ENCODE measurements around the gene TNFRSF13B.
"Not testable (repeated sequence)": the region's sequence is repeated elsewhere in the genome, so short reads cannot be mapped to it uniquely, and the experiment has no call there.

TNFRSF13B gene

DNA sequence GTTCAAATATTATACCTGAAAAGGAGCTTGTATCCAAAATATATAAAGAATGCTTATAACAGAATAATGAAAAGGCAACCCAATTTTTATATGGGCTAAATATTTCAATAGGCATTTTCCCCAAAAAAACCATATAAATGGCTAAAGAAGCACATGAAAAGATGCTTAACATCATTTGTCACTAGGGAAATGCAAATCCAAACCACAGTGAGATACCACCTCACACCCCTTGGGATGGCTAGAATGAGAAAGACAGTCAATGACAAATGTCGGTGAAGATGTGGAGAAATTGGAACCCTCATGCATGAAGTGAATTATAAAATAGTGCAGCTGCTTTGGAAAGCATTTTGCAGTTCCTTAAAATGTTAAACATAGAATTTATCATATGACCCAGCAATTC lies 3.1 kb downstream of the TNFRSF13B start:
- DNase-seq = no peak
- H3K9me3 Mint-ChIP-seq = no peaks in the 10 kb centered on the region
- H3K4me1 Mint-ChIP-seq (ENCODE audit: low read depth) = no peaks in the 10 kb centered on the region
- no peaks in the 10 kb centered on the region for H3K27me3 Mint-ChIP-seq
- no peak overlapping the region for H3K4me3 Mint-ChIP-seq
- H3K36me3 Mint-ChIP-seq (ENCODE audit: low read depth) = no peaks in the 10 kb centered on the region
- no peak overlapping the region for H3K27ac Mint-ChIP-seq

DNA sequence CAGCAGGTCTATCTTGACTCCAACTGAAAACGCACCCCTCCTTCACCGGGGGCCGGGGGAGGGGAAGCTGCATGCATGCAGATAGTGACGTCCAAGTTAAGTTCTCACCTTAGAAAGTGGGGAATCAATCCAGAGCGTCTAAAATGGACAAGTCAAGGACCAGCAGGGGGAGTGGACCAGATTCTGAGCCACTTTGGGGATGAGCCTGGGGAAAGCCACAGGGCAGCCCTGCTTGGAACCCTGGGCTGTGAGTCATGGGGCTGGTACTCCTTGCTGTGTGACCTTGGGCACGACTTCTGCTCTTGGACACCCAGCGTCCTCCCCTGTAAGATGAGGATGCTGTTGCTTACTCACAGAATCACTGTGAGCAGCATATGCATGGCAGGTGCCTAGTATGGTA lies 9.1 kb downstream of the TNFRSF13B start:
- DNase-seq = no peak
- Mint-ChIP-seq H3K27ac (no peak overlapping the region), H3K27me3 (peaks cover 3% of the 10 kb centered on the region), H3K4me3 (no peak overlapping the region), H3K36me3 (ENCODE audit: low read depth) (no peaks in the 10 kb centered on the region), H3K4me1 (ENCODE audit: low read depth) (no peaks in the 10 kb centered on the region), H3K9me3 (no peaks in the 10 kb centered on the region)

DNA sequence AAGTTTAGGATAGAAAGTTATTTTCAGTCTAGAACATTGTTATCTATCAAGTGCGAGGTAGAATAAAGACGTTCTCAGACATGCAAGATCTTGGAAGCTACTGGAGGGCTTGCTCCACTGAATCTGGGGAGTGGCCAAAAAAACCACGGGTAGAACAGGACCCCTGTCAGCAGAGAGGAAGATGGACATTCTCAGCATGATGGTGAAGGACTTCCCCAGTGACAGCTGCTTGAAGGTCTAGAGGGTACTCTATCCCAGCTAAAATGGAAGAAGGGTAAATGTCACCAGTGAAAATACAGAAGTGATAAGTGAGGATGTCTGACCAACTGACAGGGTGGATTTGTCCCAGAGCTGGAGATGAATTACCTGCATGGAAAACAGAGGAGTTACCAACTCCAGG lies 10.1 kb downstream of the TNFRSF13B start:
- no peak overlapping the region for H3K27ac Mint-ChIP-seq
- no peaks in the 10 kb centered on the region for H3K36me3 Mint-ChIP-seq (ENCODE audit: low read depth)
- H3K9me3 Mint-ChIP-seq = no peaks in the 10 kb centered on the region
- no peak overlapping the region for H3K4me3 Mint-ChIP-seq
- no peak for DNase-seq
- H3K4me1 Mint-ChIP-seq (ENCODE audit: low read depth) = no peaks in the 10 kb centered on the region
- peaks cover 4% of the 10 kb centered on the region for H3K27me3 Mint-ChIP-seq

DNA sequence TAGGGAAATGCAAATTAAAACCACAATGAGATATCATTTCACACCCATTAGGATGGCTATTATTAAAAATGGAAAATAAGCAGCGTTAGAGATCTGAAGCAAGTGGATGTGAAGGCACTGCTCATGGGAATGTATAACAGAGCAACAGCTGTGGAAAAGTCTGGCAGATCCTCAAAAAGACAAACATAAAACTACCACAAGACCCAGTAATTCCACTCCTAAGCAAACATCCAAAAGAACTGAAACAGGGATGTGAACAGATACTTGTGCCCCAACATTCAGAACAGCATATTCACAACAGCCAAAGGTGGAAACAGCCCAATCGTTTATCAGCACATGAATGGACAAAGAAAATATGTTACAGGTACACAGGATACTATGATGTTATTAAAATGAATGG lies 10.9 kb downstream of the TNFRSF13B start:
- DNase-seq = not testable (repeated sequence)

DNA sequence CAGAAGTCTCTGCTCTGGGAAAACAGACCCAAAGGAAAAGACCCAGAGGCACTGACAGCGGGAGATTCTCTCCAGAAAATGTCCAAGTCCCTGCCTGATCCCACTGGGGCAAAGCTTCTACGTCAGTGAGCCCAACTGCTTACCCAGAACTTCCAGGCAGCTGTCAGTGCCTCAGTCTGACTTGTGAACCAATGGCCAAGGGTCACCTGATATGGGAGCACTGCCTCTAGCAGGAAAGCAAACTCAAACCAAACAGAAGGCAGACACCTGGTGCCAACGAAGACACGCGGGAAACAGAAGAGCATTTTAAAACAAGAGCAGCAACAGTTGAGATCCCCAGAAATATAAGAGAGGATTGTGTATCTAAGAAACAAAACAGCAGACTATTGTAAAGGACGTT lies 16.9 kb downstream of the TNFRSF13B start:
- not testable (repeated sequence) for H3K9me3 Mint-ChIP-seq; H3K4me3 Mint-ChIP-seq; H3K4me1 Mint-ChIP-seq (ENCODE audit: low read depth); H3K36me3 Mint-ChIP-seq (ENCODE audit: low read depth); H3K27ac Mint-ChIP-seq; DNase-seq
- peaks cover 55% of the 10 kb centered on the region for H3K27me3 Mint-ChIP-seq

More for the DNA sequence above, 10.9 kb downstream of the TNFRSF13B start:
- not testable (repeated sequence) for H3K4me1 Mint-ChIP-seq (ENCODE audit: low read depth); H3K27ac Mint-ChIP-seq; H3K4me3 Mint-ChIP-seq; H3K36me3 Mint-ChIP-seq (ENCODE audit: low read depth); H3K9me3 Mint-ChIP-seq
- peaks cover 11% of the 10 kb centered on the region for H3K27me3 Mint-ChIP-seq

DNA sequence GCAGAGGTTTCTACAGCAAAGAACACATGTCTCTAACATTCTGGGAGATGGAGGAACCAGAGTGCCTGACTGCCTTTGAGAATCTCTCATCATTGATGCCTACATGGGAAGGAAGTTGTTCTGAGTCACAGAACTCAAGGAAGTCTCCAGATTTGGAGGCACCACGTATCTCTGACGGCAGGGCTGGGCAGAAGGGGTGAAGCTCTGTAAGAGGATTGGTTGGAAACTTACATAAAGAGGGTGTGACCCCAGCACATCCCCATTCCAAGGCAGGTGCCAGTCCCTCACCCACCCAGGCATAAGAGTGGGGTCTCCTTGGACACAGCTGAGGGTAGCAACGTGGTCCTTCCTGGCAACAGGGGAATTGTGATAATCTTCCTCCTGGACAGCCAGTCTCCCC lies 17.4 kb downstream of the TNFRSF13B start:
- H3K27me3 Mint-ChIP-seq = peaks cover 53% of the 10 kb centered on the region
- no peaks in the 10 kb centered on the region for H3K9me3 Mint-ChIP-seq
- H3K36me3 Mint-ChIP-seq (ENCODE audit: low read depth) = no peaks in the 10 kb centered on the region
- H3K27ac Mint-ChIP-seq = no peak overlapping the region
- no peak overlapping the region for H3K4me3 Mint-ChIP-seq
- no peaks in the 10 kb centered on the region for H3K4me1 Mint-ChIP-seq (ENCODE audit: low read depth)
- DNase-seq = no peak

DNA sequence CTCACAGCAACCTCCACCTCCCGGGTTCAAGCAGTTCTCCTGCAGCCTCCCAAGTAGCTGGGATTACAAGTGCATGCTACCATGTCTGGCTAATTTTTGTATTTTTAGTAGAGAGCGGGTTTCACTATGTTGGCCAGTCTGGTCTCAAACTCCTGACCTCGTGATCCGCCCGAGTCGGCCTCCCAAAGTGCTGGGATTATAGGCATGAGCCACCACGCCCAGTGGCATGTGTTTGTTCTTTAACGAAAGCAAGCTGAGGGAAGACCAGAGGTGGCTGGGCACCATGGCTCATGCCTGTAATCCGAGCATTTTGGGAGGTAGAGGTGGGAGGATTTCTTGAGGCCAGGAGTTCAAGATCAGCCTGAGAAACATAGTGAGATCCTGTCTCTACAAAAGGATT lies 18.1 kb downstream of the TNFRSF13B start:
- Mint-ChIP-seq H3K9me3 (peaks cover 4% of the 10 kb centered on the region), H3K27me3 (peaks cover 53% of the 10 kb centered on the region)

DNA sequence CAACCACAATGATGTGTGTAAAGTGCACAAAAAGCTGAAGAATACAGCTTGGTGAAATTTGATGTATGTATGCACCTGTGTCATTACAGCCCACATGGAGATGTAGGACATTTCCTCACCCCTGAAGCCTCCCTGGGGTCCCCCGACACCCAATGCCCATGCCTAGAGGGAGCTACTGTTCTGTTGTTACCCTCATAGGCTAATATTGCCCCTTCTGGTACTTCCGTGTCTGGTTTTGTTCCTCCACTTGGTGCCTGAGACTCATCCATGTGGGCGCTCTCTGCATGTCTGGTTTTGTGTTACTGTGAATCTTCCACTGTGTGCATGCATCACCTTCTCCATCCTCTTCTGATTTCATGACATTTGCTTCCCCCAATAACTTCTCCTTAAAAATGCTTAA lies 18.6 kb downstream of the TNFRSF13B start:
- no peak for DNase-seq
- Mint-ChIP-seq H3K9me3 (peaks cover 8% of the 10 kb centered on the region), H3K36me3 (ENCODE audit: low read depth) (no peaks in the 10 kb centered on the region), H3K27ac (no peak overlapping the region), H3K4me1 (ENCODE audit: low read depth) (no peaks in the 10 kb centered on the region), H3K27me3 (peaks cover 53% of the 10 kb centered on the region), H3K4me3 (no peak overlapping the region)

More for the DNA sequence above, 18.1 kb downstream of the TNFRSF13B start:
- no peak for DNase-seq
- Mint-ChIP-seq H3K36me3 (ENCODE audit: low read depth) (no peaks in the 10 kb centered on the region), H3K4me3 (no peak overlapping the region), H3K4me1 (ENCODE audit: low read depth) (no peaks in the 10 kb centered on the region), H3K27ac (no peak overlapping the region)

DNA sequence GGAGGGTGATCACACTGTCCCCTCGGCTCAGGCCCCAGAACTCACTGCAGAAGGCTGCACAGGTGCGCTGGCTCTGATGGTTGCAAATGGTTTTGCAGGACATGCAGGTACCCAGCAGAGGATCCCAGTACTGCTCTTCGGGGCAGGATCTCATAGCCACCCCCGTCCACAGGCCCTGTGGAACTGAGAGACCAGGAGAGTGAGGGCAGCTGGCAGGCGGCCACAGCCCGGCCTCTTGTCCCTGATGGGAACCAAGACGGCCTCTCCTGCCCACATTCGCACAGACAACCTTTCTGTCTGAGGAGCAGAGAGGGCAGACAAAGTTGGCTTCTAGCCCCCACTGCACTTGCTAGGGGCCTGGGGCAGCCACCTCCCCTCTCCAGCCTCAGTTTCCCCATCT lies 19.5 kb downstream of the TNFRSF13B start:
- Mint-ChIP-seq H3K27me3 (peaks cover 53% of the 10 kb centered on the region), H3K4me3 (no peak overlapping the region), H3K27ac (no peak overlapping the region), H3K36me3 (ENCODE audit: low read depth) (no peaks in the 10 kb centered on the region), H3K4me1 (ENCODE audit: low read depth) (no peaks in the 10 kb centered on the region), H3K9me3 (peaks cover 8% of the 10 kb centered on the region)
- no peak for DNase-seq

DNA sequence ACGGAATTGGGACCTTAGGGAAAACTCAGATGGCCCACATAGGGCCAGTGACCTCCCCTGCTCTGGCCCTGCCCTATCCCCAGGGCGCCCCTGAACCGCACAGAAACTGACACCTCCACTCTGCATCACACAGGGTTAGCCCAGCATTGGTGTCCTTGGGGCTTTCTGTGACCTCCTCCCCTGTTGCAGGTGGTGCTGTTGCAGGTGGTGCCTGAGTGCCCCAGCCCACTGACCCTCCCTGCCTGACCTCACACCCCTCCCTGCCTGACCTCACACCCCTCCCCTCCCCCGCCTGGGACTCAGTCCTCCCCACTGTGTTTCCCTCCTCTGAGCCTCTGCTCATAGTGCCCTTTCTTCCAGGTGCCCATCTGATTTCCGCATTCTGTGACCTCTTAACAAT lies 21.4 kb downstream of the TNFRSF13B start:
- Mint-ChIP-seq H3K36me3 (ENCODE audit: low read depth) (no peaks in the 10 kb centered on the region), H3K4me3 (no peak overlapping the region), H3K4me1 (ENCODE audit: low read depth) (no peaks in the 10 kb centered on the region), H3K27ac (no peak overlapping the region), H3K27me3 (peaks cover 41% of the 10 kb centered on the region), H3K9me3 (peaks cover 8% of the 10 kb centered on the region)
- DNase-seq = no peak

DNA sequence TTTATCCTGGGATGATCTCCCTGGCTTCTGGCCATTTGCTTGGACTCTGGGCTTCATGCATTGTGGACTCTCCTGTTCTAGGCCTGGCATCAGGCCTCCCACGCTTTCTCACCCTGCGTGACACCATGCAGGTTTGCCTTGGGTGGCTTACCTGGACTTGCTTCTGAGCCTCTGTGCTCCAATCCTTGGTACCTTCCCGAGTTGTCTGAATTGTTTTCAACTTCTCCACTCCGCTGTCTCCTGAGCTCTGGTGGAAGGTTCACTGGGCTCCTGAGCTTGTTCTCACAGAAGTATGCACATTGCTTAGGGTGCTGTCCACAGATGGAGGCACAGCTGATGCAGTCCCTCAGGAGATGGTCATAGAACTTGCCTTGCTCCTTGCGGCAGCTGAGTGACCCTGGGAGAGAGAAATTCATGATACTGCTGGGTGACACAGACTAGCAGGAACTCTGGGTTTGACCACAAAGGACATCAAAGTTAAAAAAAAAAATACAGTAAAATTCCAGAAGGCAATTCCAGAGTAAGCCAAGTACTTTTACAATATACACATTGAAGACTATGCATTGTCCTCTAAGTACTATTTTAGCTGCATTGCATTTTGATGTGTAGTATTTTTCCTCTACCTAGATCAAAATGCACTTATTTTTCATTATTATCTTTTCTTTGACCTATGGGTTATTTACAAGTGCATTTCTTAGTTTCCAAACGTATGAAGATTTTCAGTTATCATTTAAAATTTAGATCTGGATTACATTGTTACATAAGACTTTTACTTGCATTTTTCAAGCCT lies 23.1 kb downstream of the TNFRSF13B start:
- Mint-ChIP-seq H3K27me3 (peaks cover 27% of the 10 kb centered on the region), H3K4me1 (ENCODE audit: low read depth) (no peaks in the 10 kb centered on the region), H3K9me3 (peaks cover 8% of the 10 kb centered on the region), H3K27ac (no peak overlapping the region), H3K36me3 (ENCODE audit: low read depth) (no peaks in the 10 kb centered on the region), H3K4me3 (no peak overlapping the region)
- no peak for DNase-seq

DNA sequence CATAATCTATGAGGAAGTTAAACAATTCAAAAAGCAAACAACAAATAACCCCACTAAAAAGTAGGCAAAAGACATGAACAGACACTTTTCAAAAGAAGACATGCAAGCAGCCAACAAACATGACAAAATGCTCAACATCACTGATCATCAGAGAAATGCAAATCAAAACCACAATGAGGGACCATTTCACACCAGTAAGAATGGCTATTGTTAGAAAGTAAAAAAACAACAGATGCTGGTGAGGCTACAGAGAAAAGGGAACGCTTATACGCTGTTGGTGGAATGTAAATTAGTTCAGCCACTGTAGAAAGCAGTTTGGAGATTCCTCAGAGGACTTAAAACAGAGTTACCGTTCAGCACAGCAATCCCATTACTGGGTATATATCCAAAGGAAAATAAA lies 24.4 kb downstream of the TNFRSF13B start:
- Mint-ChIP-seq H3K27ac (no peak overlapping the region), H3K36me3 (ENCODE audit: low read depth) (no peaks in the 10 kb centered on the region), H3K4me3 (no peak overlapping the region), H3K27me3 (peaks cover 17% of the 10 kb centered on the region), H3K4me1 (ENCODE audit: low read depth) (no peaks in the 10 kb centered on the region), H3K9me3 (peaks cover 8% of the 10 kb centered on the region)
- DNase-seq = no peak

DNA sequence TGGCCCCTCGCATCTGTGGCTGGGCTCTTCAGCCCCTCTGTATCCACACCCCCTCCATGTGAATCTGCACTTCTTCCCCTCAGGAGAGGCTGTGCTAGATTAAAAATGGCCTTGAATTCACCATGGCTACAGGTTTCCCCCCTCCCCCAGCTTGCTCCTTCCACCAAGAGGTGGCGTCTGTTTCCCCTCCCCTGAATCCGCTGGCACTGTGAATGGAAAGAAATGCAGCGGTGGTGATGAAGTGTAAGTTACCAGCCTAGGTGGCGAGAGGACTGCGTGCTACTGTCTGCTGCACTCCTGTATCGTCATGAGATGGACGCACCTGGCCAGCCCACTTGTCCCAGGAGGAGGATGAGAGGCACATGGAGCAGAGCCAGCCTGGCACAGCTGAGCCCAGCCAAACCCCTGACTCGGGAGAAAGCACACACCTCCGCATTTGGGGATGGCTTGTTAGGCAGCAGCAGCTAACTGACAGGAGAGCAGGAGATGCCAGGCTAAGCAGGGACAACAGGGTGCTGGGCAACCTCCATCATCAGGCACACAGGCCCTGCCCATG lies 26.2 kb downstream of the TNFRSF13B start:
- Mint-ChIP-seq H3K4me1 (ENCODE audit: low read depth) (no peaks in the 10 kb centered on the region), H3K27ac (no peak overlapping the region), H3K27me3 (peaks cover 7% of the 10 kb centered on the region), H3K9me3 (peaks cover 8% of the 10 kb centered on the region), H3K36me3 (ENCODE audit: low read depth) (no peaks in the 10 kb centered on the region), H3K4me3 (no peak overlapping the region)
- DNase-seq = no peak

DNA sequence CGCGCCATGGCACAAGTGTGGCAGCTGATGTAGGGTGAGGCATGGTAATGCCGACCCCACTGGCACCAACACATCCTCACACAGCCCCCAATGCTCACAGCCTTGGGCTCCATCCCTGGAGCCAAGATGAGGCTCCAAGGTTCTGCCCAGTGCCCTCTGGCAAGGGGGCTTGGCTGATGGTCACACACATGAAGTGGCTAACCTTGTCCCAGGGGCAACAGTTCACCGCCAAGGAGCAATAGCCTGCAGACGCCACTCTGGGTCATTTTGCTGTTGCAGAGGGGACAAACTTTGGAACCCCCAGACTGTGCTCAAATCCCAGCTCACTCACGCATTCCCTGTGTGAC lies 26.8 kb downstream of the TNFRSF13B start:
- H3K4me1 Mint-ChIP-seq (ENCODE audit: low read depth) = no peaks in the 10 kb centered on the region
- no peak overlapping the region for H3K27ac Mint-ChIP-seq
- no peak for DNase-seq
- H3K27me3 Mint-ChIP-seq = peaks cover under 1% of the 10 kb centered on the region
- H3K9me3 Mint-ChIP-seq = peaks cover 8% of the 10 kb centered on the region
- no peak overlapping the region for H3K4me3 Mint-ChIP-seq
- no peaks in the 10 kb centered on the region for H3K36me3 Mint-ChIP-seq (ENCODE audit: low read depth)

DNA sequence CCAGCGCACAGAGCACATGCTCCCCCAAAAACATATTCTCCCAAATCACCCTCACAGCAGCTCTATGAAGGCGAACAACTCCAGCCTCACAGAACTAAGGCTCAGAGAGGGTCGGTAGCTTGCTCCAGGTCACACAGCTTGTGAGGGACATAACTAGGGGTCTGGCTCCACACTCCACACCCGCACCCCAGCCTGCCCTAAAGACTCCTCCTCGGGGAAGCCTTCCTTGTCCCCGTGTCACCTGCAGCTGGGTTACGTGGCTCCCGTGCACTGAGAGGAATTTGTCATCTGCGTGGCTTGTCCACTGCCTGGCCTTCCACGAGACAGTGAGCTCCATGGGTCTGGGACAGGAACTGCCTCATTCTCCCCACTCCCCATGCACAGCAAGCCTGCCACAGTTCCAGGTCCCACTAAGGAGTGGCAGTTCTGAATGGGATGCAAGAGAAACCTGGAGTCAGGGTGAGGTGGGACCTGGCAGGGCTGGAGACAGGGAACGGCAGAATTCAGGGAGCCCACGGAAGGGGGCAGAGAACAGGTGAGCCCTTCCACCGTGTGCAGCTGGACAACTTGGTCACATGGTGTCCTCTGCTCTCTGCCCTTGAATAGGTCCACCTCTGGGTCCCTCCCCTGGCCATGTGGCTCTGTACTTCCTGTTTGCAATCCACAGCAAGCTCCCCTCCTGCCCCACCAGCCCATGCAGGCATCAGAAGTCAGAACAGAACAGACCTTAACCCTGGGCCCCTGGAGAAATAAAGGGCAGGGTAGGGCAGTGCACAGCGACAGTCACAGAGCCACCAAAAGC lies 27.4 kb downstream of the TNFRSF13B start:
- Mint-ChIP-seq H3K27me3 (no peaks in the 10 kb centered on the region), H3K36me3 (ENCODE audit: low read depth) (no peaks in the 10 kb centered on the region), H3K4me1 (ENCODE audit: low read depth) (no peaks in the 10 kb centered on the region), H3K9me3 (peaks cover 8% of the 10 kb centered on the region), H3K4me3 (no peak overlapping the region), H3K27ac (no peak overlapping the region)
- DNase-seq = no peak

Data from activated T-cell treated with anti-CD3 and anti-CD28 coated beads, Interleukin-2, amount 50 U/mL, for 24 hours (primary cell).